A549 treated with AZD2906 at 1 μM for 4 hours (cell line): ENCODE results near the gene WDR38. TPM values are rescaled to one million over a fixed set of nuclear protein-coding genes. Genes with fewer than 3 reads are reported as not detected.

ENCODE experiments used
- total RNA-seq: library from RNA; stranded (reverse); fragments of 200-300 nt; extraction: Qiagen RNA extraction; gene quantifications from 5 replicates; pipeline ENCODE4 v1.2.3, GENCODE V29; 2022

The WDR38 gene
- total RNA-seq = 0.11 to 0.23 TPM (median 0.14 TPM) in 5 replicates

GRCh38 chr9:124852829-124853531 lies at the start of gene WDR38:
WDR38 (plus strand) TSS chr9:124853460; CDS start chr9:124853532, 72 bp downstream.

GRCh38 chr9:124861342-124862229 lies 8.3 kb downstream of the WDR38 start, which contains the start of the genes ARPC5L and RPL35:
ARPC5L (plus strand) TSS chr9:124862130; CDS start chr9:124869291, 7,161 bp downstream.
RPL35 (minus strand) TSS chr9:124861957; CDS start chr9:124861912, 45 bp downstream.

Other genes starting within 250 kb of the WDR38 start
- gene NR6A1, start 82.1 kb upstream of the WDR38 start, total RNA-seq = 1.4 to 2.0 TPM (median 1.7 TPM) in 5 replicates
- 24.5 to 37.8 TPM (median 31.4 TPM) in 5 replicates for gene OLFML2A, start 76.3 kb upstream of the WDR38 start, total RNA-seq
- gene RPL35, start 8.5 kb downstream of the WDR38 start, total RNA-seq = 2,790 to 3,130 TPM (median 2,895 TPM) in 5 replicates
- 54.8 to 74.1 TPM (median 66.6 TPM) in 5 replicates for gene ARPC5L, start 8.7 kb downstream of the WDR38 start, total RNA-seq
- gene GOLGA1, start 87.6 kb downstream of the WDR38 start, total RNA-seq = 10.2 to 10.6 TPM (median 10.6 TPM) in 5 replicates